GM12801 (cell line): ENCODE results near the gene SAMMSON.

ENCODE experiments used
- TF ChIP-seq, protein P1 (sequence below): IDR thresholded peaks from one replicate; pipeline ENCODE4 v1.5.1; 2011; ENCODE audit warnings: control low read depth; ENCODE audit not compliant: insufficient read length; ENCODE audit errors: extremely low read depth

The SAMMSON gene

GRCh38 chr3:69994919-69995318 is 4.6 kb upstream of the SAMMSON start:
- TF ChIP-seq, protein P1, sequence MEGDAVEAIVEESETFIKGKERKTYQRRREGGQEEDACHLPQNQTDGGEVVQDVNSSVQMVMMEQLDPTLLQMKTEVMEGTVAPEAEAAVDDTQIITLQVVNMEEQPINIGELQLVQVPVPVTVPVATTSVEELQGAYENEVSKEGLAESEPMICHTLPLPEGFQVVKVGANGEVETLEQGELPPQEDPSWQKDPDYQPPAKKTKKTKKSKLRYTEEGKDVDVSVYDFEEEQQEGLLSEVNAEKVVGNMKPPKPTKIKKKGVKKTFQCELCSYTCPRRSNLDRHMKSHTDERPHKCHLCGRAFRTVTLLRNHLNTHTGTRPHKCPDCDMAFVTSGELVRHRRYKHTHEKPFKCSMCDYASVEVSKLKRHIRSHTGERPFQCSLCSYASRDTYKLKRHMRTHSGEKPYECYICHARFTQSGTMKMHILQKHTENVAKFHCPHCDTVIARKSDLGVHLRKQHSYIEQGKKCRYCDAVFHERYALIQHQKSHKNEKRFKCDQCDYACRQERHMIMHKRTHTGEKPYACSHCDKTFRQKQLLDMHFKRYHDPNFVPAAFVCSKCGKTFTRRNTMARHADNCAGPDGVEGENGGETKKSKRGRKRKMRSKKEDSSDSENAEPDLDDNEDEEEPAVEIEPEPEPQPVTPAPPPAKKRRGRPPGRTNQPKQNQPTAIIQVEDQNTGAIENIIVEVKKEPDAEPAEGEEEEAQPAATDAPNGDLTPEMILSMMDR, result no peak

- TF ChIP-seq, protein P1, result no peak
Measured at GRCh38 chr3:69997631-69998307, 1.8 kb upstream of the SAMMSON start.

DNA sequence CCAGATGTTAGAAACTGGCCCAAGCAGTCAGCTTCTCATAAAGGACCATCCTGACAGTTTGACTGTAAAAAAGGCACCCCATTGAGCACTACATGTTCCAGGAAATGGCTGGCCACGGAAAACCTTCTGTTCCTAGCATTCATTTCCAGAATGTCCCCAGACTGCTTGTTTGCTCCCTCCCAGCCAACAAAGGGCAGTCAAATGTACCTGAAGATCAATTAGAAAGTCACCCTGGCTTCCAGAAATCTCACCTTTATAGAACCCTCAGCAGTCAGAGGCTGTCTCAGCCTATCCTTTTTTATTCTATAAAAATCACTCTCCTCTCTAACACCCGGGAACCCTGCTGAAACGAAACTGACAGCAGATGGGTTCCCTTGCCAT is 784 bp upstream of the SAMMSON start:
- TF ChIP-seq, protein P1, result no peak

- TF ChIP-seq, protein P1, result no peak
Measured at GRCh38 chr3:70000028-70000410, 486 bp downstream of the SAMMSON start.

GRCh38 chr3:70000563-70001081 is 1.1 kb downstream of the SAMMSON start:
- TF ChIP-seq, protein P1, result no peak

DNA sequence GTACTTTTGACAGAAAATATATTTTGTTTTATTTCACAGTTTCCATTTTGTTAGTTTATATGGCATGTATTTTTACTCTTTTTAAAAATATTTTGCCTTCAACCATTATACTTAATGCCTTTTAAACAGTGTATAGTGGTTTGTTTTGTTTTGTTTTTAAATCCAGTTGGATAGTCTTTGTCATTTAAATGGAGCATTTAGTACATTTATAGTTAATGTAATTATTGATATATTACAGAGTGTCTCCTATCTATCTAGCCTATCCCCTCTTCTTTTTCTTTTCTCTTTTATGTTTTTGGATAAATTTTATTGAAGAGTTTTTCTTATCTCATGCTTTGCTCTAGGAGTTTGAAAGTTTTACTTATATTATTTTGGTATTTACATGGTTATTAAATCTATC is 3.6 kb downstream of the SAMMSON start:
- TF ChIP-seq, protein P1, result no peak

DNA sequence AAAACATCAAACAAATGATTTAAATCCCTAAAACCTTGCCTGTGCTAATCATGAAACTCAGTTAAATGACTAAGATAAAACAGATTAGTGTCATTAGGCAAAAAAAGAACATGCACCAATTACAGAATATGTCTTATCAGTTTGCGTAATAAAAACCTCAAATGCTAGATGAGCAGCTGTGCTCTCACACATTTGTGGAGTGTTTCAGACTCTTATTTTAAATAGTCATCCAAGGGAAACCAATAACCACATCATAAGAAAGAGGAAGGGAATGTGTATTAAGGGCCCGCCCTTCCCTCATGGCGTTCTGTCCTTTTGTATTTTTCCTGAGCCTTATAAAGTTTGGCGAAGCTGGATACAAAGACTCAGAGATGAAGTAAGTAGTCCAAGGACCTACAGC is 6.6 kb downstream of the SAMMSON start:
- TF ChIP-seq, protein P1, result no peak
